DOHH2 (cell line): Measurements from ENCODE around the gene CFAP251.

Experiments used
- EZH2phosphoT487 ChIP-seq: fragments of 200-600 bp; sonication (generic); IDR thresholded peaks from 2 replicates; pipeline ENCODE4 v1.6.1; 2017; ENCODE audit warnings: borderline replicate concordance, mild to moderate bottlenecking, antibody characterized with exemption, low read length, moderate library complexity, mixed read lengths
- TF ChIP-seq, protein P1 (sequence below): fragments of 200-600 bp; sonication (generic); IDR thresholded peaks from one replicate; pipeline ENCODE4 v1.5.1; 2014; ENCODE audit warnings: antibody characterized with exemption, mild to moderate bottlenecking, low read depth, low read length; ENCODE audit not compliant: poor library complexity, severe bottlenecking

DNA sequence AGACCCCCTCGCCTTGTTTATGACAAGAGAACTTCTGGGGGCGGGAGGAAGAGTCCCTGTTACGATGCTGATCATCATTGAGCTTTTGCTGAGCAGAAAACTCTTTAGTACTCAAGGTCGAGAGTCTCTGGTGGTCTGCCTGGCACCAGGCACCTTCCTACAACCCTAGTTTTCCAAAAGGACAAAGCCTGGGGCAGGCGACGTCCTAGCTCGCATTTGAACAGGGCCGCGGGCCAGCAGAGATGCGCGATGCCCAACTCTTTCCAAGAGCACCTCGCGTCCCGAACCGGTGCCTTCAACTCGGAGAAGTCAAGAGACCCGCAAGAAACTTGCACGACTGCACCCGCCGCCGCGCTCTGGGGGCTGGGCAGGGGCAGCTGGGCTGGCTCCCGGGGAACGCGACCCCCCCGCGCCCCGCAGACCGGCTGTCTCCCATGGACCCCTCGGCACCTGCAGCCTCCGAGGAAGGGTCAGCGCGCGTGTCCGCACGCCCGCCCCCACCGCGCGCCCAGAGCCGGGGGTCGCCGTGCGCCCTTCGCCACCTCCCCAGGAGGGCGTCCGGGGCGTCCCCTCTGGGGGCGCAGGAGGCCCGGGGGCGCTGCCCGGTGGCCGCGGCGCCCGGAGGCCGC, 102.9 kb downstream of the CFAP251 start:
- TF ChIP-seq, protein P1, sequence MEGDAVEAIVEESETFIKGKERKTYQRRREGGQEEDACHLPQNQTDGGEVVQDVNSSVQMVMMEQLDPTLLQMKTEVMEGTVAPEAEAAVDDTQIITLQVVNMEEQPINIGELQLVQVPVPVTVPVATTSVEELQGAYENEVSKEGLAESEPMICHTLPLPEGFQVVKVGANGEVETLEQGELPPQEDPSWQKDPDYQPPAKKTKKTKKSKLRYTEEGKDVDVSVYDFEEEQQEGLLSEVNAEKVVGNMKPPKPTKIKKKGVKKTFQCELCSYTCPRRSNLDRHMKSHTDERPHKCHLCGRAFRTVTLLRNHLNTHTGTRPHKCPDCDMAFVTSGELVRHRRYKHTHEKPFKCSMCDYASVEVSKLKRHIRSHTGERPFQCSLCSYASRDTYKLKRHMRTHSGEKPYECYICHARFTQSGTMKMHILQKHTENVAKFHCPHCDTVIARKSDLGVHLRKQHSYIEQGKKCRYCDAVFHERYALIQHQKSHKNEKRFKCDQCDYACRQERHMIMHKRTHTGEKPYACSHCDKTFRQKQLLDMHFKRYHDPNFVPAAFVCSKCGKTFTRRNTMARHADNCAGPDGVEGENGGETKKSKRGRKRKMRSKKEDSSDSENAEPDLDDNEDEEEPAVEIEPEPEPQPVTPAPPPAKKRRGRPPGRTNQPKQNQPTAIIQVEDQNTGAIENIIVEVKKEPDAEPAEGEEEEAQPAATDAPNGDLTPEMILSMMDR, result no peak
- TF ChIP-seq EZH2phosphoT487, result no peak
